ENCODE measurements around the gene SPDYE2.
"Not testable (repeated sequence)": the region's sequence is repeated elsewhere in the genome, so short reads cannot be mapped to it uniquely, and the experiment has no call there.

- TF ChIP-seq CTCF, POLR2A (IDR thresholded peaks at IDR 0.05): not testable (repeated sequence)
Observed at GRCh38 chr7:102596036-102596435, 45.0 kb downstream of the SPDYE2 start.

All from thyroid gland (tissue), 4 donors.